ENCODE data around the gene ABCA6. TPM values are rescaled to one million over a fixed set of nuclear protein-coding genes. Genes with fewer than 3 reads are reported as not detected.
A peak's percentile ranks its signal among the peaks of the same experiment; 100 is the strongest.

The ABCA6 gene
- total and polyA plus RNA-seq, 2 of the 13 experiments (the other 11 are each of a cell fraction or from before 2014, with no cell fraction given): 0.05 to 0.11 TPM

GRCh38 chr17:69050999-69051775 is 90.5 kb downstream of the ABCA6 start (continued):
- TF ChIP-seq PHF8 (CRISPR knock-in tag; IDR thresholded peaks at IDR 0.05) (no peak), SATB2 (CRISPR knock-in tag; IDR thresholded peaks at IDR 0.05) (no peak), SAP130 (CRISPR knock-in tag; IDR thresholded peaks at IDR 0.05; ENCODE audit: low read depth) (peak; percentile 72), HDAC6 (IDR thresholded peaks at IDR 0.05; ENCODE audit: low read depth, low read length) (no peak), SP2 (CRISPR knock-in tag; IDR thresholded peaks at IDR 0.05) (no peak), ZNF841 (CRISPR knock-in tag; IDR thresholded peaks at IDR 0.05; ENCODE audit: borderline replicate concordance) (no peak), HNF1B (CRISPR knock-in tag; IDR thresholded peaks at IDR 0.05) (no peak), ERF (CRISPR knock-in tag; IDR thresholded peaks at IDR 0.05) (peak; percentile 48; the same call in 1 of the 2 replicates), CEBPB (IDR thresholded peaks at IDR 0.05; ENCODE audit: borderline replicate concordance, low read depth, low read length) (peak; percentile 96), SUZ12 (IDR thresholded peaks at IDR 0.05; ENCODE audit: low read depth, low read length) (no peak), MXI1 (IDR thresholded peaks at IDR 0.05; ENCODE audit: borderline replicate concordance, low read depth, low read length) (no peak), NFIC (IDR thresholded peaks at IDR 0.05; ENCODE audit: low read length) (peak; percentile 82; the same call in 1 of the 2 replicates), ZKSCAN8 (CRISPR knock-in tag; IDR thresholded peaks at IDR 0.05; ENCODE audit: borderline replicate concordance) (peak; percentile 54; the same call in 1 of the 2 replicates), KDM3A (CRISPR knock-in tag; IDR thresholded peaks at IDR 0.05; ENCODE audit: low read depth) (0 out of 2 replicates have a peak, but pooled peaks have one; percentile 57), ZNF816 (CRISPR knock-in tag; IDR thresholded peaks at IDR 0.05; ENCODE audit: borderline replicate concordance) (peak; percentile 77; the same call in 1 of the 2 replicates), BCL6 (CRISPR knock-in tag; IDR thresholded peaks at IDR 0.05) (peak; percentile 73; the same call in 1 of the 2 replicates), MTF1 (CRISPR knock-in tag; IDR thresholded peaks at IDR 0.05) (no peak), MLXIP (CRISPR knock-in tag; IDR thresholded peaks at IDR 0.05; ENCODE audit: borderline replicate concordance) (no peak), EP300 (IDR thresholded peaks at IDR 0.05; ENCODE audit: low read depth in 2 of 2, low read length in 2 of 2) (peak in 1 of 2 experiments; percentile 83; a peak in 2 of 4 replicates), EP300 (CRISPR knock-in tag; IDR thresholded peaks at IDR 0.05; ENCODE audit: borderline replicate concordance) (no peak; the same call in 1 of the 2 replicates), ARID4A (CRISPR knock-in tag; IDR thresholded peaks at IDR 0.05; ENCODE audit: borderline replicate concordance) (no peak), RNF2 (conservative IDR thresholded peaks at IDR 0.05; ENCODE audit: low read depth) (no peak)

Measured in HepG2 (cell line).